Stimulated activated CD8-positive, alpha-beta memory T cell treated with anti-CD3 and anti-CD28 coated beads, Interleukin-4, amount 100 ng/mL, for 1 hour (primary cell): ENCODE data around the gene ERFL.
"Not testable (repeated sequence)": the region's sequence is repeated elsewhere in the genome, so short reads cannot be mapped to it uniquely, and the experiment has no call there.

Experiments used
- DNase-seq, 2 donors: peaks; one replicate each; pipeline ENCODE4 v3.0.0-alpha.2; 2020; ENCODE audit warnings: low read depth in 2 of 2, low spot score in 1 of 2

The ERFL gene

DNA sequence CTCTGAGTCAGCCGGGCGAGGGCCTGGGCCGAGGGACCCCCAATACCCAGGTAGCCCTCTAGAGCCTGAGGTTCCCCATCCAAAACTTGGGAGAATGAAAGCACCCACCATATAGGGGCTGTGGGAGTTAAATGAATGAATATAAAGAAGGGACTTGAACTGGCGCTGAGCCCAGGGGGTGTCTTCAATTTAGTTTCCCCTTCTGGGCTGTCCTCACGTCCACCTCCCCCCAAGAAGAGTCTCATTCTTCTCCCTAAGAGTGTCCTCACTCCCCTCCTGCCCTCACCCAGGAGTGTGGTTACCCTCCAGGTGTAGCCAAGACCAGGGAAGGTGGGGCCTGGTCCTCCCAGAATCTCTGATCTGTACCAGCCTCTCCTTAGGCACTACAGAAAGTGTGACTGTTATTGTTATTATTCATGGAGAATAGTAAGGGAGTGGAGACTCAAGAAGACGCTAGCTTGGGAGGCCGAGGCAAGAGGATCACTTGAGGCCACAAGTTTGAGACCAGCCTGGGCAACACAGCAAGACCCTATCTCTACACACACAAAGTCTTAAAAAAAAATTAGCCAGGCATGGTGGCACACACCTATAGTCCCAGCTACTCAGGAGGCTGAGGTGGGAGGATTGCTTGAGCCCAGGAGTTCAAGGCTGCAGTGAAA lies 48.5 kb downstream of the ERFL start:
- DNase-seq: no peak

DNA sequence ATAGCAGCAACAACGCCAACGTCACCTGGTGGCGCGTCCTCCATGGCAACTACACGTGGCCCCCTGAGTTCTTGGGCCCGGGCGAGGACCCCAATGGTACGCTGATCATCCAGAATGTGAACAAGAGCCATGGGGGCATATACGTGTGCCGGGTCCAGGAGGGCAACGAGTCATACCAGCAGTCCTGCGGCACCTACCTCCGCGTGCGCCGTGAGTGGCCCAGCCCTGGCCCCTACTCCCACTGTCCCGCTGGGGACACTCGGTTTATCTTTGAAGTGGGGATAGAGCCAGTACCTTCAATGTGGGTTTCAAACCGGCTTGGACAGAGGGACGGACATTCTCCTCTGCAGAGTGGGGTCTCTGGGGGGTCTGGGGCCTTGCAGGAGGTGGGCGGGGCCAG lies 49.2 kb downstream of the ERFL start:
- no peak for DNase-seq

DNA sequence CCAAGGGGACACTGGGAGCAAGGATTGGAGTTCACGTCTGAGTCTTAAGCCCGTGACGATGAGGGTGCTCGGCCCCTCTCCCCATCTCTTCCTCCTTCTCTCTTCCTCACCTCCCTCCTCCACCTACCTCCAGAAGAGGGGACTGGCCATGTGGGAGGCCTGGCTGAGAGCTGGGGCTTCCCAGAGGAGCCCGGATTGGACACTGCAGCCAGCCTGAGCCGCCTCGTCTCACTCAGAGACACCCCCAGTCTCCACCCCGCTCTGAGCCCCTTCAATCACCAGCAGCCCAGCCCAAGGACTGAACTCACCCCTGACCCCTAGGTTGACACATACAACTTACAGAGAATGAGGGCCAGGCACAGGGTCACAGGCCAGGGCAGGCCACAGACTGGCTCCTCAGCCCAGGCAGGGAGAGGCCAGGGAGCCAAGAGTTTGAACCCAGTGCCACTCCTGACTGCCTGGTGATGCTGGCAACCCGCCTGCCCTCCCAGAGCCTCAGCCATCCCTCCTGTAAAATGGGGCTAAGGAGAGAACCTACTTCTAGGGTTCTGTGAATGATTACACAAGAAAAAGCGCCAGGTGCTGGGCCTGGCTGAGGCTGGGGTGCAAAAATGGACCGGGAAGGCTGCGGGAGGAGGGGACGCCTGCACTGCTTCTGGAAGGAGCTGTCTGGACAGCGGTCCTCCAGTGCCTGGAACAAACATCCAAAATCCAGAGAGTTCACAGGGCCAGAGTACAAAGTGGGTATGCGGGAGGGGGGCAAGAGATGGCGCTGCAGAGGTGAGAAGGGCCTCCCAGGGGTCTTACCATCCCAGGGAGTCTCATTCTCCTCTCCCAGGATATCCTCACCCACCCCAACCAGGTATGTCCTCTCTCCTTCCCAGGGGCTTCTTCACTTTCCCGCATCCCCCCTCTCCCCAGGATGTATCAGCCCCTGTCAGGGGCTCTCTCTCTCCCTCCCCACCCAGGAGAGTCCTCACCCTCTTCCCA lies 50.0 kb downstream of the ERFL start:
- no peak for DNase-seq

- DNase-seq: no peak
Measured at GRCh38 chr19:41876847-41877832, 51.1 kb downstream of the ERFL start, which contains the start of gene CD79A. CD79A (plus strand) TSS chr19:41877279; CDS start chr19:41877305, 26 bp downstream.

GRCh38 chr19:41875973-41876372 lies 52.3 kb downstream of the ERFL start:
- DNase-seq: not testable (repeated sequence)

- DNase-seq: no peak
Measured at GRCh38 chr19:41872775-41873647, 55.2 kb downstream of the ERFL start.

- DNase-seq: no peak
Measured at GRCh38 chr19:41872384-41872774, 55.9 kb downstream of the ERFL start.

- no peak for DNase-seq
Measured at GRCh38 chr19:41871573-41872383, 56.5 kb downstream of the ERFL start.

GRCh38 chr19:41870401-41870873 lies 57.8 kb downstream of the ERFL start:
- no peak for DNase-seq

- no peak for DNase-seq
Measured at GRCh38 chr19:41869374-41869955, 58.8 kb downstream of the ERFL start.

DNA sequence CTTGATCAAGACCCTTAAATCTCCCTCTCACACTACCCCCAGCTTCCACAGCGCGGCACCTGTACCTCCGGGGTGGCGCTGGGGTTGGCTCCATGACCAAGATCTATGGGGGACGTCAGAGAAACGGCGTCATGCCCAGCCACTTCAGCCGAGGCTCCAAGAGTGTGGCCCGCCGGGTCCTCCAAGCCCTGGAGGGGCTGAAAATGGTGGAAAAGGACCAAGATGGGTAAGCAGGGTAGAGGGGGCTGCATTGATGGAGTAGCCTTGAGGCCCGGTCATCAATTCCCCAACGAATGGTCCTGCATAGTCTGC lies 59.3 kb downstream of the ERFL start:
- no peak for DNase-seq

- no peak for DNase-seq
Measured at GRCh38 chr19:41868120-41868988, 59.9 kb downstream of the ERFL start.

DNA sequence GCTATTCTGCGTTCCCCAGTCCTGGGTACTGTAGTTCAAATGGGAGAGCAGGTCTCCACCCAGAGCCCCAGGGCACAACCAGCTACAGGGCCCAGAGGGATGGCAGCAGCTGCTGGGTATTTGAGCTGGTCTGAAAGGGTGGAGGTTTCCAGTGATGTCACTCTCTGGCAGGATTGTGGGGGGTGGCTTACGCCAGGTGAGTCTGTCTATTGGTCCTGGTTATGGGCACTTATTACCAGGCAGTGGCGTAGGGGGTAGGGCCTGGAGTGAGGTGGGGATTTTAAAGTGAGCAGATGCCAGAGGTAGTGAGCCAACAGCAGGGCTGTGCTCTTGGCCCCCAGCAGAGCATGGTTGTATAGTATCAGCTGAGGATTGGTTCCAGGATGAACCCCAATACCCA lies 62.0 kb downstream of the ERFL start:
- DNase-seq: no peak

DNA sequence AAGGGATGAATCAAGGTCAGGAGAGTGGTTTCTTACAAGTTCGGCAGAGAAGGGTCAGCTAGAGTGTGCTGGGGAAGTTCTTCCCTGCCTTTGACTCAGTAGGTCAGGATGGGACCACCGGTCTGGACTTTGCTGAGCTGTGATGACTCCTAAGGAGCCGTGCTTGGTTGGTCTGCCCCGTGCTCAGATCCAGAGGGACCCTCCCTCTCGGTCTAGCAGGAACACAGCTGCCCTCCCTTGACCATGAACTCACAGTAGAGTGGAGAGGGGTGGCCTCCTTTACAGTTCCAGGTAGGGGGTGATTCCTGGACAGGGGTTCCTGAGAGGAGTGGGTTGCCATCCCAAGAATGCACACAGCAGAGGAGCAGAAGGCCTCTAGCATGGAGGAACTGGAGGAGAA lies 63.9 kb downstream of the ERFL start:
- no peak for DNase-seq

GRCh38 chr19:41863209-41863931 lies 64.9 kb downstream of the ERFL start:
- DNase-seq: no peak

DNA sequence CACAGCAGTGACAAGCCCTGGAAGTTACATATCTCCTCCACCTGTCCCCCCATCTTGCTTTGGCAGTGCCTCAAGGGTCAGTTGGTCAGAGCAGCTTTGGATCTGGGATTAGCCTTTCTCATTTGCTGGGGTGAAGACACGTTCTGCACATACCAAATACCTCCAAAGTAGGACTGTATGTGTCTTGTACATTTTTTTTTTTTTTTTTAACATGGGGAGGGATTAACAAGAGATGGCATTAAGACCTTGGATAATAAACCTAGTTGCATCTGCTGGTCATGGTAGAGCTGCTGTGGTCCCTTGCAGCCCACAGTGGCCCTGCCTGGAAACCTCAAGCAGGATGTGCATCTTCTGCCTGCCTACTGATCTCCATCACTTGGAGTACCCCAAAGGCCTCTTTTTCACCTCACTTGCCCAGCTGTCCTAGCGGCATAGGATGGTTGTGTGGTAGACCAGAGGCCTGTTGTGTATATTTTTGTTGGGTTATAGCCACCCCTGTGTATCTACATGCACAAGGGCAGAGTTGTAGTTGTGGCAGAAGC lies 65.7 kb downstream of the ERFL start:
- no peak for DNase-seq

DNA sequence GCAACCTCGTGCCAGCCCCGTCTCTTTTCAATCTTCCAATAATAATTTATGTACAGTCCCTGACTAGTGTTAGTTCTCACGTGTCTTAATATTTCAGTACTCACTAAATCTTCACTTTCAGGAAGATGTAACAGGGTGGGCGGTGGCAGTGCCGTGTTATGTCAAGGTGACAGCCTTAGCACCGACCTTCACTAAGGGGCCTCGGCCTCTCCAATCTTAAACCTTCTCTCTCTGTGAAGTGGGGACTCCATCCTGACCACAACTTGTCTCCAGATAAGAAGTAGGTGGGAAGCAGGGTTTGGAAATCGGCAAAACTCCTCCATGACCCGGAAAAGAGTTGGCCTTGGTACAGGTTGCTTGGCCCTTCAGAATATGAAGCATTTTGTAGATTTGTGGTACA lies 66.4 kb downstream of the ERFL start:
- no peak for DNase-seq
